NCI-H187 treated with DMSO at 0.1 percent for 48 hours (cell line): Measurements from ENCODE around the gene MTUS2.
"Not testable (repeated sequence)": the region's sequence is repeated elsewhere in the genome, so short reads cannot be mapped to it uniquely, and the experiment has no call there.

Source experiments
- DNase-seq: peaks from one replicate; lab custom pipeline; 2025; lab: John Stamatoyannopoulos, UW

MTUS2 gene

DNA sequence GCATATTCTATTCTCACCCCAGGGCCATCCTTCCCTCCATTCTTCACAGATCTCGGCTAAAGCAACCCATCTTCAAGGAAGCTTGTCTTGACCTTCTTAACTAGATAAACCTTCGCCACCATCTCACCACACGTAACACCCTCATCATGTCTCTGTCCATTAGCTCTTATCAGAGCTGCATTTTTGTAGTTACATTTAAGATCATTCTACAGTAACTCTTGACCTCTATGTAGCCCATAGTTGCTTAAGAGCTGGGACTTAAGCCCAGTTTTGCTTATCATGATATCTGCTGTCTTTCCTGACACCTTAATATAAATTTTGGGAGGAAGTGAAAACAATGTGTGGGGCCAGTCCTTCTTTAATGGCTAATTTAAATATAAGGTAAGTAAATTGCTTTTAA, 345.1 kb downstream of the MTUS2 start:
- no peak for DNase-seq

- no peak for DNase-seq
Measured at GRCh38 chr13:29165840-29166239, 345.7 kb downstream of the MTUS2 start.

- DNase-seq = no peak
Measured at GRCh38 chr13:29170436-29171082, 350.4 kb downstream of the MTUS2 start.

DNA sequence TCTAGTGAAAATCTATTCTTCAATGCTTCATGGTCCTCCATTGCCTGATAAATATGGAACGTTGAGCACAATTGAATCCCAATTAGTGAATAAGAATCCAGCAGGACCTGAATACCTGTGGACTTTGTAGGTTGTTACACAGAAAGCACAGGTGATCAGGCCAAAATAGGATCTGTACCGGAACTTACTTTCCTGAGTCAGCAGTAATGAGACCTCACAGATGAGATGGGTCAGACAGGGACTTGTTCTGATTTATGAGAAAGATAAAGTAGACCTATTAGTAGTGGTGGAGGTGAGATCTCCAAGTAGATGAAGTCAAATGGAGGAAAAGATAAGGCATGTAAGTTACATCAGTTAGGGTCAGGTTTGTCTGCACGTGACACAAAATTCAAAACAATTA, 351.1 kb downstream of the MTUS2 start:
- DNase-seq = no peak

DNA sequence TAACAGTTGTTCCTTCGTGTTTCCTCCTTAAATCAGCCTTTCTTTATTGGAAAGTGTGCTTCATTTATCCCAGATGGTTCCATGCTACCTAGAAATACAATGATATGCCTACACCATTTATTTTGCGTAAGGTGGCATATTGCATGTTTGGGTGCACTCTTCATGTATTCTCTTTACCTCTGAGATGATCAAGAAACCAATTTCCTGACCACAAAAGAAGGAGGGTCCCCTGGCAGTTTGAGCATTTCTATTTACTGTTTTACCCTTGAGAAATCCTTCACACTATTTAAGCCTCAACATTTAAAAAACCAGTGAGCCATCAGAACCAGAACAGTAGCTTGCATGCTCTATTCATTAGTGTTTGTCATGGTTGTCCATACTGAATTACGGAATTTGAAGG, 354.0 kb downstream of the MTUS2 start:
- no peak for DNase-seq

DNA sequence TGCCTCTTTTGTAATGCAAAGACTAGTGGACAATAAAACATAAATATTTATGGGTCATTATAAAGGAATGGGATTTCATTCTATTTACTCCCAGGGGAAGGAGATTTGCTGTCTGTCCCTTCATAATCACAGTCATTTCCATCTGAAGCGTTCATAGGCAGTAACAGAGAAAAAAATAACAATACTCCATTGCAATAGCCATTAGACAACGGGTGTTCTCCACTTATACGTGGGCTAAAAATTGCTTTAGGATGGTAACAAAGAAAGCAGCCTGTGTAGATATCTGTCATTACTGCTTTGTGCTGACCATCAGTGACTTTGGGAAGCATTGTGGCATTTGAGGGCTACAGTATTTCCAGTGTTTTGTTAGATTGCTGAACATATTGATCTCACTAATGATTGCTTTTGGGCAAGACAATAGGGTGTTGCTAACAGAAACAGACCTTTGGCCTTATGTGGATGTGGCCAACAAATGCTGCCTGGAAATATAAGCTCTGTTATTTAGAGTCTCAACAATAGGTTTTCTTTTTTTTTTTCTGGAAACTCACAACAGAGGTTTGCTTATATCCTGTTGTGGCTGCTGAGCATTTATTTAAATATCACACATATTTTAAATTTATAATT, 355.2 kb downstream of the MTUS2 start:
- DNase-seq = no peak

DNA sequence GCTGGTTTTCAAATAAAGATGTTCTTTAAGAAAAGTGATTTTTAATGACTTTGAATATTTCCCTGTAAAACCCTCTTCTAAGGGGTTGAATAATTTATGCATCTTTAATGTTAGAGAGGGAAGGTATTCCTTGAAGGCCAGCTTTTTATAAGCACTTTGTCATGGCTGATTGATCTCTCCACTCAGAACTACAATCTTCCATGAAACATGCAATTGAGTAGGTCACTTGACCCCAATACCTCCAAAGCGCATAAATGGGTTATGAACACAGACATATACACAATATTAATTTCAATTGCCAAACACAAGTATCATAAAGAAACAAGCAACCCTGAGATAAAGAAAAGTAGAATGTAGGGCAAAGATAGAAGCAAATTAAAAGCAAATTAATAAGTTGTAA, 359.9 kb downstream of the MTUS2 start:
- no peak for DNase-seq

- no peak for DNase-seq
Measured at GRCh38 chr13:29182216-29182615, 362.1 kb downstream of the MTUS2 start.

DNA sequence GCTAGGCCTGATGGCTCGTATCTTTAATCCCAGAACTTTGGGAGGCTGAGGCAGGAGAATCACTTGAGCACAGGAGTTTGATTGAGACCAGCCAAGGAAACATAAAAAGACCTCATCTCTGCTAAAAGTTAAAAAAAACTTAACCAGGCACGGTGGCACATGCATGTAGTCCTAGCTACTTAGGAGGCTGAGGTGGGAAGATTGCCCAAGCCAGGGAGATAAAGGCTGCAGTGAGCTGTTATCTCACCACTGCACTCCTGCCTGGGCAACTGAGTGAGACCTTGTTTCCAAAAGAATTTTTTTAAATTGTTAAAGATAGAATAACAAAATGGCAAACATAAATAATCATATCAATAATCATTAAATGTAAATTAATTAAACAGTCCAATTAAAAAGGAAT, 365.8 kb downstream of the MTUS2 start:
- no peak for DNase-seq

- no peak for DNase-seq
Measured at GRCh38 chr13:29187584-29187983, 367.4 kb downstream of the MTUS2 start.

DNA sequence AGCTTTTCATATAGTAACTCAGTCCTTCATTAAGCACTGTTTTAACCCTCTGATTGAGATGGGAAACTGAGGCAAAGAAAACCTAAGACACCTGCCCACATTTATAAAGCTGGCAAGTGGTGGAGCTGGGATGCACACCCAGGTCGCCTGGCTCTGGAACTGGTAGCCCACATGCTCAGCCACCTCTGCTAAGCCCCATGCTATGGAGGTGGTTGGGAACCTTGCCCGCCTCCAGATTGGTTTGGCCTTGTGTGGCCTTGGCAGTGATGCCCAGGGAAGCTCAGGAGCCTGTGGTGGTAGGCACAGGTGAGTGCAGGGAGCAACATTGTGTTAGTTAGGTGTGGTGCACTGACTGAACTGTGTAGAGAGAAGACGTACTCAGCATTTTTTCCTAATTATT, 370.2 kb downstream of the MTUS2 start:
- DNase-seq = no peak

DNA sequence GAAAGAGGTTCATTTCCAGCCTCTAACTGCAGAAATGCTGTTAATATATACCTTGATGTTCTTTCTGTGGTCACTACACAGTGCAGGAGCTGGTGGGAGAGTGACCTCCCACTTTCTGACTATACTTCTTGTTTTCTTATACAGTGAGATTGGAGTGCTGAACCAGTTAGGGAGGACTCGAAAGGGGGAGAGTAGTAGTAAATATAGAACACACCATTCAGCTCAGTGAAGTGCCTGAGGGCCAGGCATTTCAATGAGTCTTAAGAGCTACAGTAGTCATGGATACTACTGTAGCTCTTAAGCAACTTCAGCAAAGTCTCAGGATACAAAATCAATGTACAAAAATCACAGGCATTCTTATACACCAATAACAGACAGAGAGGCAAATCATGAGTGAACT, 372.9 kb downstream of the MTUS2 start:
- no peak for DNase-seq

DNA sequence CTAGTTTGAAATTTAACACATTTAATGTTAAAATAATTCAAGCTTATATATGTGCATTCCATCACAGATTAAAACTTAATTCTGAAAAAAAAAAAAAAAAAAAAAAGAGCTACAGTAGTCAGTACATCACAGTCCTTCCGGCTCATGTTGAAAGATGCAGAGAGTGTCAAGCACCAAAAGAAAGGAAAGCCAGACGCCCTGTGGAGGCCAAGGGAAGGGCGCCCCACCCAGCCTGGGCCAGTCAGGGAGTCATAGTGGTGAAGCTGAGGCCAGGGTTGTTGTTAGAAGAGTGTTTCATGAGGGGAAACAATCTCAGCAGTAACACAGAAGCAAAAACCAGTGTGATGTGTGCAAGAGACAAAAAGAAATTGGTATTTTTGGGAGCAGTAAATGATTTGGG, 375.3 kb downstream of the MTUS2 start:
- no peak for DNase-seq

DNA sequence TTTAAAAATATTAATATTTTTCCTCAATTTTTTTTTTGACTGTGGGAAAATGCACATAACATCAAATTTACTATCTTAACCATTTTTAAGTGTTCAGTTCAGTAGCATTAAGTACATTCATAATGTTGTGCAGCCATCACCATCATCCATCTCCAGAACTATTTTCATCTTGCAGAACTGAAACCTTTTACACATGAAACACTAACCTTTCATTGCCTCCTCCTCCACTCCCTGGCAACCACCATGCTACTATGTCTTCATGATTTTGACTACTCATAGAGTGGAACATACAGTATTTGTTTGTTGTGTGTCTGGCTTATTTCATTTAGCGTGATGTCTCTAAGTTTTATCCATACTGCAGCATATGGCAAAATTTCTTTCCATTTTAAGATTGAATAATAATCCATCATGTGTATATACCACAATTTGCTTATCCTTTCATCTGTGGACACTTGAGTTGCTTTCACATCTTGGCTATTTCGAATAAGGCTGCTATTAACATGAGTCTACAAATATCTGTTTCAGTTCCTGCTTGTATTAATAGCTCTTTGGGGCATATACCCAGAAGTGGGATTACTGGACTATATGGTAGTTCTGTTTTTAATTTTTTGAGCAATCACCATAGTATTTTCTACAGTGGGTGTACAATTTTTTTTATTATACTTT, 376.4 kb downstream of the MTUS2 start:
- DNase-seq = no peak

DNA sequence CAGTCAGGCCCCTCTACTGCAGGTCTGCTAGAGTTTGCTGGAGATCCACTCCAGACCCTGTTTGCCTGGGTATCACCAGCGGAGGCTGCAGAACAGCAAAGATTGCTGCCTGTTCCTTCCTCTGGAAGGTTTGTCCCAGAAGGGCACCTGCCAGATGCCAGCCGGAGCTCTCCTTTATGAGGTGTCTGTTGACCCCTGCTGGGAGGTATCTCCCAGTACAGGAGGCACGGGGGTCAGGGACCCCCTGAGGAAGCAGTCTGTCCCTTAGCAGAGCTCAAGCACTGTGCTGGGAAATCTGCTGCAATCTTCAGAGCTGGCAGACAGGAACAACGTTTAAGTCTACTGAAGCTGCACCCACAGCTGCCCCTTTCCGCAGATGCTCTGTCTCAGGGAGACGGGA, 382.6 kb downstream of the MTUS2 start:
- DNase-seq = not testable (repeated sequence)

- DNase-seq = no peak
Measured at GRCh38 chr13:29204651-29205050, 384.5 kb downstream of the MTUS2 start.

- no peak for DNase-seq
Measured at GRCh38 chr13:29210676-29211075, 390.5 kb downstream of the MTUS2 start.

DNA sequence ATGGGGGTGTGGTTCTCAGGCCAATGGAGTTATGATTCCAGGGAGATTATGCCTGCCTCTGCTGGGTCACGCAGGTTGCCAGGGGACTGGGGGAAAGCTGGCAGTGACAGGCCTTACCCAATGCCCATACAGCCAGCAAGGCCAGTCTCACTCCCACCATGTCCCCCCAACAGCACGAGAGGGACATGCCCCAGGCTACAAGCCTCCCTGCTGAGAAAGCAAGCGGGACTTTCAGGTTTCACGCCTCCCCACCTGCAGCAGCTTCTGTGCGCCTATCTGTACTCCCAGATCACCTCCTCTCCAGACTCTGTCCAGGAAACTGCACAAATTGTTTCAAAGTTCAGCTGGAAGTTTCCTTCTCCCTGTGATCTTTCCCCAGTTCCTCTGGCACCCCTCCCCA, 391.0 kb downstream of the MTUS2 start:
- DNase-seq = not testable (repeated sequence)

DNA sequence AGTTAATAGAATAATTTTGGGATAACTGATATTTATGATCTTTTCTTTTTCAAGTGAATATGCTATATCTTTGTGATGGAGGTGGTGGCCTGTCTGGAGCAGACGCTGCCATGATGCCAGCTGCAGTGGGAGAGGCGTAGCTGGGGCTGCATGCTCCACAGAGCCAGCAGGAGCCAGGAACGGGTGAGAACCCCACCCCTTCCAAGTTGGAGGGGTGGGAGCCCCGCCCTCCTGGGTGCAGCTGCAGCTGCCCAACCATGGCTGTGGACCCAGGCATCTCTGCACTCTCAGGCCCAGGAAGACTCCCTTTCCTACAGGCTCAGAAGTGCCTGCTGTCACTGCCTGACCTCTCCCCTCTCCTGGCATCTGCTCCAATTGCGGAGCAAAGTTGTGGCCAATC, 402.3 kb downstream of the MTUS2 start:
- DNase-seq = no peak

DNA sequence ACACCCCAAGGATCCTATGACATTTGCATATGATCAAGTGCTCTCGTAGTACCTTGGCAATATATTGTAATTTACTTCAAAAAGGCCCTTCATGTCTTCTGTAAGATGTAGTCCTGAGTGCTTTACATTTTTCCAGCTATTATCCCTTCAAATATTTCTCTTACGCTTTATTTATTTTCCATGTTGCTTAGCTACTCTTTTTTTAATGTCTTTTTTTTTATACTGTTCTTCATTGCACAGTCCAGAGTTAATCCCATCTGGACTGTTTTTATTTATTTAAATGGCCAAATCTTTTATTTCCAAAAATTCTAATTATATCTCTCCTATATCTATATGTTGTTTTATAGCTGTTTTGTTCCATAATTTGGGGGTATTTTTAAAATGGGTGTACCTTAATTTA, 404.1 kb downstream of the MTUS2 start:
- DNase-seq = no peak

DNA sequence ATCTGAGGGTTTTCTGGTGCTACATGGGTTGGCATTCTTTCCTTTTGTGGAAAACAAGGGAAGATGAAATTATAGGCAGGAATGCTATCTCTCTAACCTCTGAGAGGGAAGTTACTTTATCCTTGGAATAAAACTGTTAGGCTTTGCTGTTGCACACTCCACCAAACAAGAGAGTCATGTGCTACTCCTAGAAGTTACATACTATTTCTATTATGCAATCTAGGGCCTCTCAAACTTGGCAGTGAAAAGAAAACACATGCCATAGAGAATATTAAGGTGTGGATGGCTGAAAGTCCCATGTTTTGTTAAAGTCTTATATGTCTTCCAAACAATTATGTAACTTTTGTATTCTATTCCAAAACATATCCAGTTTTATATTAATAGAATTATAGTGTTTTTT, 407.4 kb downstream of the MTUS2 start:
- no peak for DNase-seq

DNA sequence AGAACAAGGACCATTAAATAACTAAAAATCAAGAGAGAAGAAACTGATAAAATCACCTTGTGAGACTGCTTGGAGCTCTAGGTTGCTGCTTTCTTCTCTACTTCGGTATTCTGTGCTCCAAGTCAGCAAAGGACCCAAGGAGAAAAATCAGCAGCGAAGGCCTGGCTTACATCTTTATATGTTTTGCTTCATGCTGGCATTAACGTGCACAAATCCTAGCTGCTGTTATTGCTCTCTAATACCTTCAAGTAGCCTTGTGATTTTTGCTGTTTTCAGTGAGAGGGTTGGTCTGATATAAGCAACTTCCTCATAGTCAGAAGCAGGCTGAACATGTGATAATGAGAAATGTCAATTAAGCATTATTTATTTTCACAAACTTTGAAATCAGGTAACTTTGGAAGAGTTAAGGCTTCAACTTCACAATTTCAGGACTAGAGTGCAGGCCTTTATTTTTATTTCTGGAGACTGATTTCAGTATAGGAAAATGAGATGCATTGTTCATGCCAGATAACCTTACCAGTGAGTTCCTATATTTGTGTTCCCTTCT, 410.2 kb downstream of the MTUS2 start:
- no peak for DNase-seq
